Measurements from ENCODE around the gene UBFD1.
"Not testable (repeated sequence)": the region's sequence is repeated elsewhere in the genome, so short reads cannot be mapped to it uniquely, and the experiment has no call there.

UBFD1 gene

GRCh38 chr16:23597003-23597756, 39.7 kb downstream of the UBFD1 start:
- no peak for DNase-seq (ENCODE audit: low read depth in 4 of 4, low spot score in 1 of 4)

- no peak for DNase-seq (ENCODE audit: low read depth in 4 of 4, low spot score in 1 of 4)
These were observed 50.2 kb downstream of the UBFD1 start for GRCh38 chr16:23607726-23608125.

GRCh38 chr16:23608194-23608593, 50.7 kb downstream of the UBFD1 start:
- no peak for DNase-seq (ENCODE audit: low read depth in 4 of 4, low spot score in 1 of 4)

GRCh38 chr16:23609929-23610328, 52.4 kb downstream of the UBFD1 start:
- no peak for DNase-seq (ENCODE audit: low read depth in 4 of 4, low spot score in 1 of 4)

- not testable (repeated sequence) for DNase-seq (ENCODE audit: low read depth in 4 of 4, low spot score in 1 of 4)
These were observed 53.4 kb downstream of the UBFD1 start for GRCh38 chr16:23610905-23611304.

DNA sequence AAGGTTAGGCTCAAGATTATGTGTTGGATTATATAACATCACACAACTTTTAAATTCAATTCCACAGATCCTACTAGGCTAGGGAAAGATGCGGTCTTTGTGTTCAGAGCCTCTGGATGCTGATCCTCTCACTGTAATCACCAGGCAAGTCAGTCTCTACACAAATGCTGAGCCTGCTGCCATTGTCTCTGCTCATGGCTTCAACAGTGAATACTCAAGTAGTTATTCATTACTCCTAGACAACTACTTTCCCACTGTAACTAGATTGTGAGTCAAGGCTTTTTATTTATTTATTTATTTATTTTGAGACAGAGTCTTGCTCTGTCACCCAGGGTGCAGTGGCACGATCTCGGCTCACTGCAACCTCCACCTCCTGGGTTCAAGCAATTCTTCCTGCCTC, 54.4 kb downstream of the UBFD1 start:
- no peak for DNase-seq (ENCODE audit: low read depth in 4 of 4, low spot score in 1 of 4)

GRCh38 chr16:23615805-23616204, 58.3 kb downstream of the UBFD1 start:
- no peak for DNase-seq (ENCODE audit: low read depth in 4 of 4, low spot score in 1 of 4)
